ENCODE results near the gene WDSUB1.

WDSUB1 gene

DNA sequence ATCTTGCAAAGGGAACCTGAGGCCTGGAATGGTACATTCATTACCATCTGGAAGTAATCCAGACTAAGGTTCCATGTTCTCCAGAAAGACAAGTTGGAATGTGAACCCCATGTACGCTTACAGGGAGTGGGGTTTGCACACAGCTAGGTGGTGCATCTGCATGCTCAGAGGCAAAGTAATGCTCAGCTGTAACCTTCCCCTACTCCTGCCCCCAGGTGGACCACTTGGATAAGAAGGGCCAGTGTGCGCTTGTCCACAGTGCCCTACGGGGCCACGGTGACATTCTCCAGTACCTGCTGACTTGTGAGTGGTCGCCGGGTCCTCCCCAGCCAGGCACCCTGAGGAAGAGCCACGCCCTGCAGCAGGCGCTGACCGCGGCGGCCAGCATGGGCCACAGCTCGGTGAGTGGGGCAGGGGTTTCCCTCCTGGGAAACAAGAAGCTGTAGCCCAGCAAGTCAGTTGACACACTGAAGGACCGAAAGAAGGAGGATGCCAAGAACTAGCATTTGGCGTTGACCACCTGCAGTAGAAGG, 90.0 kb downstream of the WDSUB1 start:
- TF ChIP-seq, protein P1, sequence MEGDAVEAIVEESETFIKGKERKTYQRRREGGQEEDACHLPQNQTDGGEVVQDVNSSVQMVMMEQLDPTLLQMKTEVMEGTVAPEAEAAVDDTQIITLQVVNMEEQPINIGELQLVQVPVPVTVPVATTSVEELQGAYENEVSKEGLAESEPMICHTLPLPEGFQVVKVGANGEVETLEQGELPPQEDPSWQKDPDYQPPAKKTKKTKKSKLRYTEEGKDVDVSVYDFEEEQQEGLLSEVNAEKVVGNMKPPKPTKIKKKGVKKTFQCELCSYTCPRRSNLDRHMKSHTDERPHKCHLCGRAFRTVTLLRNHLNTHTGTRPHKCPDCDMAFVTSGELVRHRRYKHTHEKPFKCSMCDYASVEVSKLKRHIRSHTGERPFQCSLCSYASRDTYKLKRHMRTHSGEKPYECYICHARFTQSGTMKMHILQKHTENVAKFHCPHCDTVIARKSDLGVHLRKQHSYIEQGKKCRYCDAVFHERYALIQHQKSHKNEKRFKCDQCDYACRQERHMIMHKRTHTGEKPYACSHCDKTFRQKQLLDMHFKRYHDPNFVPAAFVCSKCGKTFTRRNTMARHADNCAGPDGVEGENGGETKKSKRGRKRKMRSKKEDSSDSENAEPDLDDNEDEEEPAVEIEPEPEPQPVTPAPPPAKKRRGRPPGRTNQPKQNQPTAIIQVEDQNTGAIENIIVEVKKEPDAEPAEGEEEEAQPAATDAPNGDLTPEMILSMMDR (IDR thresholded peaks at IDR 0.05; ENCODE audit: borderline replicate concordance, insufficient read depth, low read depth, low read length): no peak
- no peak overlapping the region for H3K4me3 ChIP-seq (ENCODE audit: low read depth, low read length)

DNA sequence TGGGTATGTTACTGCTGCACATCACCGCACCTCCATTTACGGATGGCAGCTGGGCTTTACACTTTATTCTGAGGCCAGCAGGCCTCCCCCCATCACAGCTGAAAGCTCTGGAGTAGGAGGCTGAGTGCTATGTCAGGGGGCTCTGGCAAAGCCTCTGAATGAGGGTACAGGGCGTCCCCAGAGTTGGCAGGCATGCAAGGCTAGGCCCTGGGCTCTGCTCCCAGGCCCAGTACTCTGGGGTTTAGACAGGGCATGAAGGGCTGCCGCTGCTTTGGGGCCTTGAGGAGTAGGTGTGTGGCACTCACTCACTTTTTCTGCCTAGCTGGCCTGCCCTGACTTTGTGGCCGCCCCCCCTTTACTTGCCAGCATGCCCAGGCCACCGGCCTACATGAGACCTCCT, 90.8 kb downstream of the WDSUB1 start:
- no peak overlapping the region for H3K4me3 ChIP-seq (ENCODE audit: low read depth, low read length)
- TF ChIP-seq, protein P1 (IDR thresholded peaks at IDR 0.05; ENCODE audit: borderline replicate concordance, insufficient read depth, low read depth, low read length): no peak

DNA sequence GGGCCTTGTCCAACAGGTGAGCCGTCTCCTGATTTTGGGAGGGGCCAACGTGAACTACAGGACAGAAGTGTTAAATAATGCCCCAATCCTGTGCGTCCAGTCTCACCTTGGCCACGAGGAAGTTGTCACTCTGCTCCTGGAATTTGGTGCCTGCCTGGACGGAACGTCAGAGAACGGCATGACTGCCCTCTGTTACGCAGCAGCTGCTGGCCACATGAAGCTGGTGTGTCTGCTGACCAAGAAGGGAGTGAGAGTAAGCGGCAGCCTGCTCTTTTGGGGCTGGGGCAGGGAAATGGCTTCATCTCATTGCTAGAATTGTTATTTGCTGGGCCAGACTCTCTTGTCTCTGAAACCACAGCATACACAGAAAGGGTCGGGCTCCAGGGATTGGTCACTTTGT, 92.3 kb downstream of the WDSUB1 start:
- TF ChIP-seq, protein P1 (IDR thresholded peaks at IDR 0.05; ENCODE audit: borderline replicate concordance, insufficient read depth, low read depth, low read length): no peak

DNA sequence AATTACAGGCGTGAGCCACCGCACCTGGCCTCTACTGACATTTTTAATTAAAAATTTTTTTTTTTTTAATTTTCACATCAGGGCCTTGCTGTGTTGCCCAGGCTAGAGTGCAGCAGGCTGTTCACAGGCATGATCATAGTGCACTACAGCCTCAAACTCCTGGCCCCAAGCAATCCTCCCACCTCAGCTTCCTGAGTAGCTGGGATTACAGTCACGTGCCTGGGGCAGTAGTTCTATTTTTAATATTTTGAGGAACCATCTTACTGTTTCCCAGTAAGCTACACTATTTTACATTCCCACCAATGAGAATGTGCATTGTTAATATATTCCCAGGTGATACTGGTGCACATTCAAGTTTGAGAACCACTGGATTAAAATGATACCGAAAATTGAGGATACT, 92.7 kb downstream of the WDSUB1 start:
- TF ChIP-seq, protein P1 (IDR thresholded peaks at IDR 0.05; ENCODE audit: borderline replicate concordance, insufficient read depth, low read depth, low read length): no peak
- H3K4me3 ChIP-seq (ENCODE audit: low read depth, low read length): no peak overlapping the region

More for the DNA sequence above, 92.3 kb downstream of the WDSUB1 start:
- no peak overlapping the region for H3K4me3 ChIP-seq (ENCODE audit: low read depth, low read length)

DNA sequence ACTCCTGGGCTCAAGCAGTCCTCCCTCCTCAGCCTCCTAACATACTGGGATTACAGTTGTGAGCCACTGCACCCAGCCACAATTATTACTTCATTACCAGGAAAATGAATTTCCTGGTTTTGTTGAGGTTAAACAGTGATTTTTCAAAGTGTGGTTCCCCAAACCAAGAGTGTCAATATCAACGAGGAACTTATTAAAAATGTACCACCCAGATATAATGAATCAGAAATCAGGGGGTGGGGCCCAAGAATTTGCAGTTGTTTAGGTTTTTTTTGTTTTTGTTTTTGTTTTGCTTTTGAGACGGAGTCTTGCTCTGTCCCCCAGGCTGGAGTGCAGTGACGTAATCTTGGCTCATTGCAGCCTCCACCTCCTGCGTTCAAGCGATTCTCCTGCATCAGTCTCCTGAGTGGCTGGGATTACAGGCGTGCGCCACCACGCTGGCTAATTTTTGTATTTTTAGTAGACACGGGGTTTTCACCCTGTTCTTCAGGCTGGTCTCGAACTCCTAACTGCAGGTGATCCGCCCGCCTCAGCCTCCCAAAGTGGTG, 94.1 kb downstream of the WDSUB1 start:
- H3K4me3 ChIP-seq (ENCODE audit: low read depth, low read length): no peak overlapping the region
- TF ChIP-seq, protein P1 (IDR thresholded peaks at IDR 0.05; ENCODE audit: borderline replicate concordance, insufficient read depth, low read depth, low read length): no peak

DNA sequence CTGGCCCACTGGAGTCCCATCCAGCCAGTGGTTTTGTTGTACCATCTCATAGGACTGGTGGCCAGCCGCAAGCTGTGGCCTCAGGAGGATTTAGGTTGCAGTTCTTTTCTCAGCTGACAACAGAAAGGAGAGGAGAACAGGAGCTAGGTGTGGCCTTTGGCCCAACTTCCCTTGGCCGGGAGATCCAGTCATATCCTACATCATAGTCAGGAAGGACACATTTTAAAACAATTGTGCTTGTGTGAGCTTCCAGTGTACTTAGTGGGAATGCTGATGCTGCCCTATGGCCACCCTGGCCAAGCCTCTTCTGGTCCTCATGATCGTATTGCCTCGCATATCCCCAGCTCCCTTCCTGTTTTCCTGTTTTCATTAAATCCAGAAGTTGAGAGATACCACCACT, 98.1 kb downstream of the WDSUB1 start:
- TF ChIP-seq, protein P1 (IDR thresholded peaks at IDR 0.05; ENCODE audit: borderline replicate concordance, insufficient read depth, low read depth, low read length): no peak
- no peak overlapping the region for H3K4me3 ChIP-seq (ENCODE audit: low read depth, low read length)

DNA sequence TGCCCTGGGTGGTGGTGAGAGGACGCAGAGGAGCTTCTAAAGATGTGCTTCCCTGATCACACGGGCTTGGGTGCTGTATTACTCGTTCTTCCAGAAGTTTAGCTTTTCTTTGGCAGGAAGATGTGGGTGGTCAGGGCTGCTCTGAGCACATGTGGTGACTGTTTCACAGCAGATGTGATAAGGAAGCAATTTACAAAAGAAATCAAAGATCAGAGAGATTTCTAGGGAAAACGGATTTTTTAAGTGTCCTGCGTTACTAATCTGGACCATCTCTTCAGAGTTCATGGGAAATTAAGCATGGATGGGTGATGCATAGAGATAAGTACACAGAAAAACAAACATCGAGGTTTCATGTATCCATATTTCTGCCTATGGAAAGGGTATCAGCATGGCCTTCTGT, 99.4 kb downstream of the WDSUB1 start:
- TF ChIP-seq, protein P1 (IDR thresholded peaks at IDR 0.05; ENCODE audit: borderline replicate concordance, insufficient read depth, low read depth, low read length): no peak
- H3K4me3 ChIP-seq (ENCODE audit: low read depth, low read length): no peak overlapping the region

Data from GM12875 (cell line).